Epithelial cell of esophagus (primary cell): ENCODE data around the gene SAP30L.

ENCODE experiments used
- DNase-seq: peaks from one replicate; pipeline ENCODE4 v3.0.0; 2010; ENCODE audit warnings: low read depth
- H3K4me3 ChIP-seq: 2 replicates; pipeline ENCODE4 v1.5.1; 2011; ENCODE audit warnings: mild to moderate bottlenecking, low read length, control low read depth
- CTCF ChIP-seq: IDR thresholded peaks from 2 replicates; pipeline ENCODE4 v1.5.1; 2011; ENCODE audit warnings: low read depth, mild to moderate bottlenecking, low read length, control low read depth, inconsistent platforms; ENCODE audit not compliant: insufficient read depth; ENCODE audit errors: missing control alignments

The SAP30L gene

DNA sequence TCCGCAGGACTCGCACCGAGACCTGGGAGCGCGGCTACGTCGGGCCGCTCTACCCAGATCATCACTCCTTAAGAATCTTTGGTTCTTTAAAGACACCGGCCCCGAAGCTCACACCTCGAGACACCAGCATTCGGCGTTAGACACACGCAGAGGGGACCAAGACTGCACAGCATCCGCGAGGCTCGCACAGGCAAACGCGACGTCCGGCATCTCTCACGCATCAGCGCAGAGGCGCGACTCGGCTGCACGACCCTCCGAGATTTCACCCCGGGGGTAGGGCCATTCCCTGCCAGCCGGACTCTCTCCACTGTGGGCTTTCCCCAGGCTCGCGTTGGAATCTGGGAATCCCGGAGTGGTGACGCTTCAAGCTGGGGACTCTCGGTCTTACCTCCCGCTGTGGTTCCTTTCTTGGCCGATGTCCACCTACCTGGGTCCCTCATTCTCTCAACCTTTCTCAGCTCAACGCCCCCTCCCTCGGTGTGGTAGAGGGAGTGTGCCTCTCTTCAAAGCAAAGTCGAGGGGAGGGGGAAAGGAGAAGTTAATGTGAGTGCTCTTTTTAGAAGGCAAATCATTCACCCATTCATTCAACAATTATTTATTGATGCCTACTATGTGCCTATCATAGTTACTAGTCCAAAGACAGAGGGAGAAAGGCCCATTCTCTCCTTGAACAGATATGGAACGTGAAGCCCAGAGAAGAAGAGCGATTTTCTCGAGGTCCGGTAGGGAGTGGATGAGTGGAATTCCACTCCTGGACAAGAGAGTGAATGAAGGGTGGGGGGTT lies 33.6 kb downstream of the SAP30L start:
- no peak for TF ChIP-seq CTCF
- no peak overlapping the region for H3K4me3 ChIP-seq
- no peak for DNase-seq

DNA sequence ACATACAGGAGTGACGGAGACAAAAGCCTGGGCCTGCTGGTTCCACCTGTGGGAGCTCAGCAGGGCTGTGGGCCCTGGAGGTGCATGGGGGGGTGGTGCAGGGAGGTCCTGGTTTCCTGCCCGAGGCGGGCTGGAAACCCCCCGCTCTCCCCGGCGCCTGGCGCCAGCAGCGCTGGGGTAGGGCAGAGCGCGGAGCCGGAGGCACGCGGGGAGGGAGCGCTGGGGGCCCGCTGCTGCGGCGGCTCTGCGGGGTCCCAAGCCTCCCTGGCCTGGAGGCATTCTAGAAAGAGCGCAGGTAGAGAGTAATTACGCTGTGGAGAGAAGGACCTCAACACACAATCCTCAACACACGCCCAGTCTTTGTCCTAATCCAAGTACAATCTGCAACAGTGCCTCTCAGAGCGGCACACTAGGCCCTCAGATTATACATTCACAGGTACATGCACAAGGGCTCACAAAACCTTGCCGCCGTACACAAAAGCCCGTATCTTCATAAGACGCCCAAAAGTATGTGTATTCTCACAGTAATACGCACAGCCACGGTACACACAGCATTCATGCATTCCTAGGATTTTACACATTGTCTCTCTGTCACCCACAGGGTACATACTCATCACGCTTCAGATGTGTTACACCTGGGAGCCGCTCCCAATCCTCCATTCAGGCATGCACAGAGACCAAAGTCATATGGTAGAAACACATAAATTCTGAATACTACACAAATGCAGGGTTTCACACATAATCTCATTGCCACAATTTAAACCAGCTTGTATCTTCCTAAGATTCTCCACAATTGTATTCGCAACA lies 34.4 kb downstream of the SAP30L start:
- no peak overlapping the region for H3K4me3 ChIP-seq
- DNase-seq = no peak
- TF ChIP-seq CTCF = no peak

DNA sequence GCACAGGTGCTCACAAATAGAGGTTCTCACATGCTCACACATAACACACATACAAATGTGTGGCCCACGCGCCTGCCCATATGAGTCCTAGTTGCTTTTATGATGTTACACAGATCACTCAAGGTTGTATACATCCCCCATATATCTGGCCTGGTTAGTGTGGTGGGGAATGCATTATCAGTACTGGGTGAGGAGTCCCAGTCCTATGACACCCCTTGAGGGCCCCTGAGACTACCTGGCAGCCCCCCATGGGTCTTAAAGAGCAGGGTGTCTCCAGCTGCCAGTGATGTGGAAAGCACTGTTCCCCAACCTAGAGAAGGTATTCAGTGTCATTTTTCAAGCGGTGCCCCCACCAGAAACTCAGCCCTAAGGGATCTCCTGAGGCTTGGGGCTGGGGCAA lies 35.0 kb downstream of the SAP30L start:
- no peak for DNase-seq
- no peak for TF ChIP-seq CTCF
- H3K4me3 ChIP-seq = no peak overlapping the region

DNA sequence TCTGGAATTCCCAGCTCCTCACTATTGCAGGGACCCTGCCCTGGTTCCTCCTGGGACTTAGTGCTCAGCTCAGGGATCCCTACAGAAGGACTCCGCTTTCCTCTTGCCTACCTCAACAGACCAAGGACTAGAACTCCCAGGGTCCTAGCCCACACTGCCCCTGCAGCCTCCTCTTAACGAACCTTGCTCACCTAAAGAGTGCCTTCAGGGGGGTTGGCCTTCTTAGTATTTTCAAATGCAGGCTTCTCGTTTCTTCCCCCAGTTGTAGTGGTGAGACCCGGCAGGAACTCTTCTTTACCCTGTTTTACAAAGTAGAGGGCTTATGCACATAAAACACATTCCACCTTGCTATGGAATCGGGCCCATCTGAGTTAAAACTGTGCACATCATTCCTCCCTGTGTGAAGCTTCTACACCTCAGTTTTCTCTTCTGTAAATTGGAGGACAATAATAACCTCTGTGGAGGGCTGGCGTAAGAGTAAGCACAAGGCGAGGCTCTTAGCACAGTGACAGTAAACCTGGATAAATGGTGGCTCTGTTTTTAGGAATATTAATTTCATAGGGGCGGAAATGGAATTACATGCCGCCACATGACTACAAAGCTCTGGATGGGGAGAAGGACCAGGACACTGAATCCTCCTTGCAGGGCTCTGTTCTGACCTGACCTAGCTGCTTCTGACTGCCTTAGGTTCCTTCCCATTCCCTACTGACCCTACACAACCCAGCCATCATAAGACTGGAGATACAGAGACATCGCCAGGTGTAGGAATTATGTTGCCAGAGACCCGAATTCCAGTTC lies 36.0 kb downstream of the SAP30L start:
- DNase-seq = no peak
- H3K4me3 ChIP-seq = no peak overlapping the region
- TF ChIP-seq CTCF = no peak

DNA sequence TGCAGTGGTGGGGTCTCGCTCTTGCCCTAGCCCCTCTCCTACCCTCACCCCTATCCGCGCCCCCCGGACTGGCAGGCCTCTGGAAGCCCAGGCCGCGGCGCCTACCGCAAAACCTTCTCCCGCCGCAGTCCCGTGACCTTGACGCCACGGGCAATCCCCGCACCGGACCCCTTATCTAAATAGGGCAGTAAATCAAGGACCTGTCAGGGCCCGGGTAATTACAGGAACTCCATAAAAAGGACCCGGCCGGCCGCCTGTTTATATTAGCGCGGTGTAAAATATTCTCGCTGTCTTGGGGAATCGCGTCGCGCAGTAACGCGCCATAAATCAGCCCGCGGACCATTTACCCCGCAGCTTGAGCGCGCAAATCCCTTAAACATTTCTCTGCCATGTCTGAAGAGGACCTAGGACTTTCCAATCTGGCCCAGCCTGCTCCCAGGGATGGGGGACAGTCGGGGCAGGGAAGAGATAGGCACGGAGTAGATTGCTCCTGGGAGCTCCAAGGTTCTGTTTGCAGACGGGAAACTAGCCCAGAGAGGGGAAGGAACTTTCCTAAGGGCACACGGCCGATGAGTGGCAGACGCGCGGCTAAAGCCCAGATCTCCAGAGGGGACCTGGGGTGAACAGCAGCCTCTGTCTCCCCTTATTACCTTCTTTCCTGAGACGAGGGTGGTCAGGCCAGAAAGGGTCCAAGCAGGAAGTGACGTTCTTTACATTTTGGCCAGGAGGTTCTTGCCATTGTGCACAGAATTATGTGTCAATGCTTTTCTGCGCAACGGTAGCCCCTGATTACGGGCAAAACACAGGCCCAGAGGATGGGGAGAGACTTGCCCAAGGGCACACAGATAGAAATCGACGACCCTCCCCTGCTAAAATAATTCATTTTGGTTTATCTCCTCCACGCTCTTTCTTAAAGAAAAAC lies 37.0 kb downstream of the SAP30L start:
- no peak for DNase-seq
- no peak for TF ChIP-seq CTCF
- no peak overlapping the region for H3K4me3 ChIP-seq
